Liver (tissue), 9 donors: ENCODE measurements around the gene SPDYA. TPM values are rescaled to one million over a fixed set of nuclear protein-coding genes. Genes with fewer than 3 reads are reported as not detected.

Source experiments
- DNase-seq: peaks from one replicate; pipeline ENCODE4 v3.0.0-alpha.2; 2017; ENCODE audit warnings: low spot score
- H3K27ac ChIP-seq, 2 donors: one replicate each; pipeline ENCODE4 v1.7.0; 2013; ENCODE audit warnings: inconsistent platforms in 2 of 2, low read length in 2 of 2, control low read depth in 1 of 2, low read depth in 1 of 2, mild to moderate bottlenecking in 1 of 2
- H3K27me3 ChIP-seq, 4 donors: one replicate each; pipeline versions ENCODE4 v1.6.1 to v1.7.0; 2013; ENCODE audit warnings: low read length in 3 of 4, inconsistent platforms in 1 of 4, mild to moderate bottlenecking in 1 of 4, moderate library complexity in 1 of 4; ENCODE audit not compliant: control insufficient read depth in 4 of 4, insufficient read depth in 4 of 4
- H3K36me3 ChIP-seq, 4 donors: one replicate each; pipeline versions ENCODE4 v1.6.1 to v1.7.0; 2013; ENCODE audit warnings: low read length in 3 of 4, mild to moderate bottlenecking in 3 of 4, low read depth in 1 of 4, moderate library complexity in 1 of 4; ENCODE audit not compliant: control insufficient read depth in 4 of 4, insufficient read depth in 3 of 4
- H3K4me1 ChIP-seq, 4 donors: one replicate each; pipeline versions ENCODE4 v1.6.1 to v1.7.0; 2013; ENCODE audit warnings: low read length in 3 of 4, mild to moderate bottlenecking in 3 of 4, moderate library complexity in 1 of 4; ENCODE audit not compliant: control insufficient read depth in 4 of 4, insufficient read depth in 4 of 4
- H3K4me3 ChIP-seq, 3 donors: one replicate each; pipeline versions ENCODE4 v1.6.1 to v1.7.0; 2013; ENCODE audit warnings: low read length in 3 of 3, control low read depth in 1 of 3, low read depth in 1 of 3, mild to moderate bottlenecking in 1 of 3
- H3K9ac ChIP-seq, 2 donors: one replicate each; pipeline ENCODE4 v1.7.0; 2013; ENCODE audit warnings: low read length in 2 of 2, mild to moderate bottlenecking in 2 of 2, moderate library complexity in 2 of 2, control low read depth in 1 of 2, low read depth in 1 of 2
- H3K9me3 ChIP-seq, 4 donors: one replicate each; pipeline versions ENCODE4 v1.6.1 to v1.7.0; 2013; ENCODE audit warnings: low read length in 3 of 4; ENCODE audit not compliant: control insufficient read depth in 4 of 4
- ATF3 ChIP-seq: IDR thresholded peaks from 2 replicates; pipeline ENCODE4 v1.6.1; 2016; ENCODE audit warnings: antibody characterized with exemption
- EGR1 ChIP-seq, 2 donors: IDR thresholded peaks; 2 replicates each; pipeline ENCODE4 v1.6.1; 2016 to 2018; ENCODE audit warnings: antibody characterized with exemption in 2 of 2, low read depth in 2 of 2
- FOXA1 ChIP-seq: IDR thresholded peaks from 2 replicates; pipeline ENCODE4 v1.6.1; 2016; ENCODE audit warnings: antibody characterized with exemption
- FOXA2 ChIP-seq: IDR thresholded peaks from 2 replicates; pipeline ENCODE4 v1.6.1; 2016; ENCODE audit warnings: antibody characterized with exemption
- GABPA ChIP-seq, 2 donors: IDR thresholded peaks in 1 of 2; conservative IDR thresholded peaks in 1 of 2; 2 replicates each; pipeline ENCODE4 v1.6.1; 2016; ENCODE audit warnings: antibody characterized with exemption in 2 of 2, mild to moderate bottlenecking in 1 of 2, moderate library complexity in 1 of 2
- HNF4G ChIP-seq: IDR thresholded peaks from 2 replicates; pipeline ENCODE4 v1.6.1; 2016; ENCODE audit warnings: antibody characterized with exemption
- NR2F2 ChIP-seq: IDR thresholded peaks from 2 replicates; pipeline ENCODE4 v1.6.1; 2016; ENCODE audit warnings: antibody characterized with exemption
- RAD21 ChIP-seq, 2 donors: IDR thresholded peaks; 2 replicates each; pipeline ENCODE4 v1.6.1; 2016; ENCODE audit warnings: antibody characterized with exemption in 2 of 2, mild to moderate bottlenecking in 2 of 2
- RXRA ChIP-seq, 2 donors: IDR thresholded peaks; 2 replicates each; pipeline ENCODE4 v1.6.1; 2017 to 2018; ENCODE audit warnings: antibody characterized with exemption in 2 of 2, mild to moderate bottlenecking in 1 of 2
- SP1 ChIP-seq: IDR thresholded peaks from 2 replicates; pipeline ENCODE4 v1.6.1; 2018; ENCODE audit warnings: antibody characterized with exemption, mild to moderate bottlenecking
- YY1 ChIP-seq: IDR thresholded peaks from 2 replicates; pipeline ENCODE4 v1.6.1; 2016; ENCODE audit warnings: antibody characterized with exemption, mild to moderate bottlenecking
- ZBTB33 ChIP-seq: IDR thresholded peaks from 2 replicates; pipeline ENCODE4 v1.6.1; 2016; ENCODE audit warnings: antibody characterized with exemption
- WGBS: extraction: QIAGEN DNeasy Blood & Tissue Kit; methylation state at CpG from one replicate; pipeline ENCODE4 v1.1.7; 2013; 5-methylcytosine and 5-hydroxymethylcytosine counted together
- polyA plus RNA-seq, 2 donors: library from polyadenylated mRNA; stranded (reverse) in 1 of 2; unstranded in 1 of 2; fragments of 200-250 nt in 1 of 2; fragments of >200 nt in 1 of 2; fragmentation: Nextera tagmentation in 1 of 2; extraction: Ambion mirVana in 1 of 2; gene quantifications; one replicate each; pipeline versions ENCODE4 v1.2.1 to v1.2.3, GENCODE V29; 2013 to 2015
- total RNA-seq, 2 donors: library from RNA; depleted of rRNA; stranded (reverse); fragments of >200 nt; gene quantifications; one replicate each; pipeline ENCODE4 v1.2.3, GENCODE V29; 2014
- TF ChIP-seq, protein P1 (sequence below): fragments of 150-350 bp; IDR thresholded peaks from 2 replicates; pipeline ENCODE4 v1.5.1; 2017; ENCODE audit warnings: improper control_type of control experiment, low read depth, low read length; ENCODE audit not compliant: missing input control
- TF ChIP-seq, protein P2 (sequence below): IDR thresholded peaks from 2 replicates; pipeline ENCODE4 v1.6.1; 2016; ENCODE audit warnings: antibody characterized with exemption, mild to moderate bottlenecking
- TF ChIP-seq, protein P3 (sequence below): IDR thresholded peaks from 2 replicates; pipeline ENCODE4 v1.6.1; 2016; ENCODE audit warnings: antibody characterized with exemption
- donor health status: healthy.
- donor health status: healthy.
- donor health status: healthy.
- donor health status: healthy.
- donor health status: healthy.

Gene SPDYA
- total and polyA plus RNA-seq, 4 donors = 0.14 to 0.67 (median 0.49) TPM; not detected in 1

DNA sequence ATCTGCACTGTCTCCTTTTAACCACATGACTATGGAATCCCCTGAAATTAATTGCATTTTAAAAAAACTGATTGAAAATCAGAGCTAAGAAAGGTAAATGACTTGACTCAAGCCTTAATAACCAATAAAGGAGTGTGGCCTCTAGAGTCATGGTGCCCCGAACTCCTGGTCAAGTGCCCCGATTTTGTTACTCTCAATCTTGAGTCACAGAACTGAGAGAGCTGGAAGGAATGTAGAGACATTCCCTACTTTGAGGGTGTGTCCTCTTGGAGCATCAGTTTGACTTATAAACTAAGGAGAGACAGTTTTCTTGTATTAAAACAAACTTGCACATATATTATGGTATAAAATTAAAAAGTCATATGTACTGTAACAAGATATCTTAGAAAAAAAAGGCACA, 86.3 kb downstream of the SPDYA start:
- Histone ChIP-seq H3K9me3 (no peaks in the 10 kb centered on the region), H3K27ac (no peak overlapping the region), H3K4me3 (no peak overlapping the region), H3K4me1 (peaks cover 7 to 49% (median 45%) of the 10 kb centered on the region in 4 donors), H3K36me3 (peaks cover 0 to 1% (median 0%) of the 10 kb centered on the region in 4 donors), H3K9ac (no peak overlapping the region), H3K27me3 (no peaks in the 10 kb centered on the region)
- TF ChIP-seq, protein P1, sequence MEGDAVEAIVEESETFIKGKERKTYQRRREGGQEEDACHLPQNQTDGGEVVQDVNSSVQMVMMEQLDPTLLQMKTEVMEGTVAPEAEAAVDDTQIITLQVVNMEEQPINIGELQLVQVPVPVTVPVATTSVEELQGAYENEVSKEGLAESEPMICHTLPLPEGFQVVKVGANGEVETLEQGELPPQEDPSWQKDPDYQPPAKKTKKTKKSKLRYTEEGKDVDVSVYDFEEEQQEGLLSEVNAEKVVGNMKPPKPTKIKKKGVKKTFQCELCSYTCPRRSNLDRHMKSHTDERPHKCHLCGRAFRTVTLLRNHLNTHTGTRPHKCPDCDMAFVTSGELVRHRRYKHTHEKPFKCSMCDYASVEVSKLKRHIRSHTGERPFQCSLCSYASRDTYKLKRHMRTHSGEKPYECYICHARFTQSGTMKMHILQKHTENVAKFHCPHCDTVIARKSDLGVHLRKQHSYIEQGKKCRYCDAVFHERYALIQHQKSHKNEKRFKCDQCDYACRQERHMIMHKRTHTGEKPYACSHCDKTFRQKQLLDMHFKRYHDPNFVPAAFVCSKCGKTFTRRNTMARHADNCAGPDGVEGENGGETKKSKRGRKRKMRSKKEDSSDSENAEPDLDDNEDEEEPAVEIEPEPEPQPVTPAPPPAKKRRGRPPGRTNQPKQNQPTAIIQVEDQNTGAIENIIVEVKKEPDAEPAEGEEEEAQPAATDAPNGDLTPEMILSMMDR = no peak
- TF ChIP-seq RXRA (IDR thresholded peaks at IDR 0.05) = no peak
- TF ChIP-seq FOXA2 = no peak
- TF ChIP-seq, protein P2, sequence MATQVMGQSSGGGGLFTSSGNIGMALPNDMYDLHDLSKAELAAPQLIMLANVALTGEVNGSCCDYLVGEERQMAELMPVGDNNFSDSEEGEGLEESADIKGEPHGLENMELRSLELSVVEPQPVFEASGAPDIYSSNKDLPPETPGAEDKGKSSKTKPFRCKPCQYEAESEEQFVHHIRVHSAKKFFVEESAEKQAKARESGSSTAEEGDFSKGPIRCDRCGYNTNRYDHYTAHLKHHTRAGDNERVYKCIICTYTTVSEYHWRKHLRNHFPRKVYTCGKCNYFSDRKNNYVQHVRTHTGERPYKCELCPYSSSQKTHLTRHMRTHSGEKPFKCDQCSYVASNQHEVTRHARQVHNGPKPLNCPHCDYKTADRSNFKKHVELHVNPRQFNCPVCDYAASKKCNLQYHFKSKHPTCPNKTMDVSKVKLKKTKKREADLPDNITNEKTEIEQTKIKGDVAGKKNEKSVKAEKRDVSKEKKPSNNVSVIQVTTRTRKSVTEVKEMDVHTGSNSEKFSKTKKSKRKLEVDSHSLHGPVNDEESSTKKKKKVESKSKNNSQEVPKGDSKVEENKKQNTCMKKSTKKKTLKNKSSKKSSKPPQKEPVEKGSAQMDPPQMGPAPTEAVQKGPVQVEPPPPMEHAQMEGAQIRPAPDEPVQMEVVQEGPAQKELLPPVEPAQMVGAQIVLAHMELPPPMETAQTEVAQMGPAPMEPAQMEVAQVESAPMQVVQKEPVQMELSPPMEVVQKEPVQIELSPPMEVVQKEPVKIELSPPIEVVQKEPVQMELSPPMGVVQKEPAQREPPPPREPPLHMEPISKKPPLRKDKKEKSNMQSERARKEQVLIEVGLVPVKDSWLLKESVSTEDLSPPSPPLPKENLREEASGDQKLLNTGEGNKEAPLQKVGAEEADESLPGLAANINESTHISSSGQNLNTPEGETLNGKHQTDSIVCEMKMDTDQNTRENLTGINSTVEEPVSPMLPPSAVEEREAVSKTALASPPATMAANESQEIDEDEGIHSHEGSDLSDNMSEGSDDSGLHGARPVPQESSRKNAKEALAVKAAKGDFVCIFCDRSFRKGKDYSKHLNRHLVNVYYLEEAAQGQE = no peak
- no peak for TF ChIP-seq ATF3
- TF ChIP-seq, protein P3, sequence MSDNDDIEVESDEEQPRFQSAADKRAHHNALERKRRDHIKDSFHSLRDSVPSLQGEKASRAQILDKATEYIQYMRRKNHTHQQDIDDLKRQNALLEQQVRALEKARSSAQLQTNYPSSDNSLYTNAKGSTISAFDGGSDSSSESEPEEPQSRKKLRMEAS = no peak
- no peak for TF ChIP-seq EGR1 (IDR thresholded peaks at IDR 0.05; ENCODE audit: low read depth in 2 of 2)
- TF ChIP-seq RAD21 (IDR thresholded peaks at IDR 0.05) = no peak
- TF ChIP-seq HNF4G = no peak
- WGBS = 83% methylated on average over 2 of the region's 2 CpGs
- no peak for DNase-seq

GRCh38 chr2:28898048-28898447, 87.4 kb downstream of the SPDYA start:
- H3K4me3 ChIP-seq = no peak overlapping the region
- no peak overlapping the region for H3K27ac ChIP-seq
- no peak for DNase-seq
- WGBS = 66% methylated on average over 1 of the region's 1 CpG
- H3K36me3 ChIP-seq = peaks cover 0 to 8% (median 4%) of the 10 kb centered on the region in 4 donors
- H3K9ac ChIP-seq = no peak overlapping the region
- peaks cover 7 to 49% (median 45%) of the 10 kb centered on the region in 4 donors for H3K4me1 ChIP-seq
- H3K9me3 ChIP-seq = no peaks in the 10 kb centered on the region
- TF ChIP-seq FOXA1 (no peak), EGR1 (IDR thresholded peaks at IDR 0.05; ENCODE audit: low read depth in 2 of 2) (no peak), GABPA (IDR thresholded peaks at IDR 0.05 in 1 of 2, conservative IDR thresholded peaks at IDR 0.05 in 1 of 2) (no peak), NR2F2 (no peak), SP1 (no peak), FOXA2 (no peak), YY1 (no peak), ZBTB33 (no peak), RXRA (IDR thresholded peaks at IDR 0.05) (no peak), ATF3 (no peak)
- TF ChIP-seq, protein P3 = no peak
- TF ChIP-seq, protein P2 = no peak
- no peaks in the 10 kb centered on the region for H3K27me3 ChIP-seq
